NCI-H748 treated with DMSO at 0.1 percent for 48 hours (cell line): ENCODE measurements around the gene BCL11B.

Source experiments
- DNase-seq: peaks from one replicate; lab custom pipeline; 2025; lab: John Stamatoyannopoulos, UW

Gene BCL11B

DNA sequence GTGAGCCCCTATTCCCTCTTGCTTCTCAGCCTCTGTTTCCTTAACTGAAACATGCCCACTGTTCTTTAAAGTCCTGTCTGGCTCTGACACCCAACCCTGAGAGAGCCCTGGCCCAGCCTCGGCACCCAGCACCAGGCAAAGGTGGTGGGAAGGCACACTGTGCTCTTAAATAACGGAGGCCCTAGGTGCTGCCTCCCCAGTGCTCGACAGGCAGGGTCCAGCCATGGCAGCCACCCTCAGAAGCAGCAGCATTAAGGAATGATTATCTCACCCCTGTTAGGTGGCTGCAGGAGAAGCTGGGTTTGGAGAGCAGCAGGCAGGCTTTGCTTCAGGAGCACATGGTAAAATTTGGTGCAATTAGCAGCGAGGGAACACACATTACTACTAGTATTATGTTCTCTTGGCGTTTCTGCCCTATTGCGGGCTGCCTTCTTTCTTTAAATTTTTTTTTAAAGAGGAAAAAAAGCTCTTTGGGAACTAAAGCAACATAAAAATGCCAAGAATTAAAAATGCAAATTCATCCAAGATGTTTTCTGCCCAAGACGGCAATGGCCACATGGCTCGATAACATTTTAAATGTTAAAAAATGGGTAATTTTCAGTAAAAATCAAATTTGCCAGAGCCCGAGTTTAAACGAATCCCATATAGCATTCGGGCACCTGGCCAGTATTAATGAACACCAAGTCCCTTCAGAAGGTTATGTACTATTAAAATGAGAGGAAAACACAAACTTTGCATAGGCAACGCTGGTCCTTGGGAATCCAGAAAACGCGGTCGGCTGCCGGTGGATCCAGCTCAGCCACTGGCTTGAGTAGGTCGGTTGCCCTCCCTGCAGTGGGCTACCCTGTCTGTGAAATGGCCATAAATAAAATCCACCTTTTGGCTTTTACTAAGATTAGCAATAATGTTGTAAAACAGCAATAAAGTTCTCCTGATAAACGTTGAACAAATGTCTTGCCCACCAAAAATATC, 152.2 kb downstream of the BCL11B start:
- DNase-seq: no peak
